Activated naive CD8-positive, alpha-beta T cell (primary cell): ENCODE data around the gene TEAD1.

Experiments used
- H3K27ac Mint-ChIP-seq: one replicate; pipeline ENCODE4 v1.8.0; 2021; ENCODE audit warnings: mixed read lengths
- H3K27me3 Mint-ChIP-seq: one replicate; pipeline ENCODE4 v1.8.0; 2021; ENCODE audit warnings: mixed read lengths
- H3K36me3 Mint-ChIP-seq: one replicate; pipeline ENCODE4 v1.8.0; 2021; ENCODE audit warnings: mixed read lengths
- H3K4me1 Mint-ChIP-seq: one replicate; pipeline ENCODE4 v1.8.0; 2021; ENCODE audit warnings: low read depth, mixed read lengths
- H3K4me3 Mint-ChIP-seq: one replicate; pipeline ENCODE4 v1.8.0; 2021; ENCODE audit warnings: mild to moderate bottlenecking, mixed read lengths
- H3K9me3 Mint-ChIP-seq: one replicate; pipeline ENCODE4 v1.8.0; 2021; ENCODE audit warnings: low read depth, mixed read lengths

TEAD1 gene

DNA sequence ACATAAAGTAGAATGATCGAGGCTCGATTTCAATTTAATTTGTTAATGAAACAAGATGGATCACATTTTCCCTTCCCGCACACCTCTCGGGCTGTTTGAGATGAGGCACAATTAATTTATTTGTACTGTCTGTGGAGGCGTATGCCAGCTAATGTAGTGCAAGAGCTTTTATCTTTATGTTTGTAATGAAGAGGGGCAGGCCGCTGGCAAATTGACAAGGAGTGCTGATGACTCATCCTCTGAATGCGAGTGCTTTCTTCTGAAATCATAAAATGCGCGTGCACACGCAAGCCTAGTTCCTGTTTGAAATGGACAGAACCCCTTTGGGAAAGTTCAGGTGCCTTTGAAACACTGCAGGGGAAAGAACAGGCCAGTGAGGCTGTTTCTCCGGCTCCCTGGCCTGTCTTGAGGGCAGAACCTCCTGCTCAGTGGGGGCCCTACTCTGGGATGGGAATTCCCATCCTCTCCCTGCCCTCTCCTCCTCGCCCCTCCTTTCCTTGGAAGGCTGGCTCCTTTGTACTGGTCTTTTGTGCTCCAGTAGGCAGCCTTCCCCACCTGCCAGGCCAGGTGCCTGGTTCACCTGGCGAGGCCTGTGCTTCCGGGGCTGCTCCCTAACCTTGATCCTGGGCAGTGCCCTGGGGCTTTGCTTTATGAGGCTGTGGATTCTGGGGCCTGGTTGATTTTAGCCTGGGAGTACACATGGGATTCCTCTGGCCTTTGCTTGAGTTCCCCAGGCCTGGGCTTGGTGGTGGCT lies 50.3 kb downstream of the TEAD1 start:
- Mint-ChIP-seq H3K9me3 (no peaks in the 10 kb centered on the region), H3K4me1 (peaks cover 4% of the 10 kb centered on the region), H3K27ac (no peak overlapping the region), H3K36me3 (no peaks in the 10 kb centered on the region), H3K27me3 (peaks cover 53% of the 10 kb centered on the region), H3K4me3 (no peak overlapping the region)

DNA sequence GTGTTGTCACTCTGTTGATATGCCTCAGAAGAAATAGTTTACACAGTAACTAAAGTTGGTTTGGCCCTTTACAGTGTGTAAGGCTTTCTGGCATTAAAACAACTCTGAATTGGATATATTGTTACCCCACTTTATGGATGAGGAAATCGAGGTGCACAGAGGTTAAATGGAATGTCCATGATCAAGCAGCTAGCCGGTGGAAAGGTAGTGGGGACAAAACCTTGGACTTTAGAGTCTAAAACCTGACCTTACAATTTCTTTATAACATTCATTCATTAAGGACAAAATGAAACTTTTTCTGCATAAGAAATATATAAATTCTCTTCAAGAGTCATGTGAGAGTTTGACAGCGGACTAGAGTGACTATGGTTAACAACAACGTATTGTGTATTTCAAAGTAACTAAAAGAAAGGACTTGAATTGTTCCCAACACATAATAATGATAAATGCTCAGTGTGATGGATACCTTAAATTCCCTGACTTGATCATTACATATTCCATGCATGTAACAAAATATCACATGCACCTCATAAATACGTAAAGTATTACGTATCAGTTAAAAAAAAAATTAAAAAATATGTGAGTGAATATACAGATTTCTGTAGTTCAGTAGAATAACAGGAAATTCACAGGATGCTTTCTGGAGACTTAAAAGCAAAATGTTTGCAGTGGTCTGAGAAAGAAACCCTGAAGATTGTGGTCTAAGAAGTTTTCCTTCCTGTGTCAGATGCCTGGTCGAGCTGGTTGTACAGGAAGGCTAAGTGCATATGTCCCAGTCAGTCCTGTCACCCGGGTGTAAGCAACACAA lies 51.0 kb downstream of the TEAD1 start:
- Mint-ChIP-seq H3K36me3 (no peaks in the 10 kb centered on the region), H3K27ac (no peak overlapping the region), H3K27me3 (peaks cover 53% of the 10 kb centered on the region), H3K9me3 (no peaks in the 10 kb centered on the region), H3K4me3 (no peak overlapping the region), H3K4me1 (peaks cover 2% of the 10 kb centered on the region)

DNA sequence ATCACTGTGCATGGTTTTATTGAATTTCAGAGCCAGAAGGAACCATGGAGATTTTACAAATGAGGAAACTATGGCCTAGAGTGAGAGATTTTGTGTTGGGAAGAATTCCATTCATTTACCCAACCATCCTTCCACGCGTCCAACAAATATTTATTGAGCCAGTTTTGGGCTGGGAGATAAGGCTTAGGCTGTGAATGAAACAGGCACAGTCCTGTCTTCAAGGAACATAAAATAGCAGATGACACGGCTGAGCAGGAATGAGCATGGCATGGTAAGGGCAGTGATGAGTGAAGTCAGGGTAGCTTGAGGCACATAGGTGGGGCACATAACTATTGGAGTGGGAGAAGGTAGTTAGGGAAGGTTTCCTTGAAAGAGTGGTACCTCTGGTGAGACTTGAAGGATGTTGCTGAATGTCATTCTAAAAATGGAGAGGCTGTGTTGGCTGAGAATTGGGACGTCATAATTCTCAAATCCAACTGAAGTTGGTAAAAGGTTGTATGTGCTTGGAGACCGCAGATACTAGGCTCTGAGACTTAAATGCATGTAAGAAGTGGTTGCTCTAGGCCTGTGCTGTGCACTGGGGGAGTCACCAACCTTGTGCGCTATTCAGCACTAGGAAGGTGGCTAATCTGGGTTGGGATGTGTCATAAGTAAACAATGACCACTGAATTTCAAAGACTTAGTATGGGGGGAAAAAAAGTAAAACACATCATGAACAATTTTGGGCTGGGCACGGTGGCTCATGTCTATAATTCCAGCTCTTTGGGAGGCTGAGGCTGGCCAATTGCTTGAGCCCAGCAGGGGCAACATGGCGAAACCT lies 51.9 kb downstream of the TEAD1 start:
- Mint-ChIP-seq H3K9me3 (no peaks in the 10 kb centered on the region), H3K4me3 (no peak overlapping the region), H3K36me3 (no peaks in the 10 kb centered on the region), H3K27me3 (peaks cover 49% of the 10 kb centered on the region), H3K4me1 (peaks cover 2% of the 10 kb centered on the region), H3K27ac (no peak overlapping the region)

DNA sequence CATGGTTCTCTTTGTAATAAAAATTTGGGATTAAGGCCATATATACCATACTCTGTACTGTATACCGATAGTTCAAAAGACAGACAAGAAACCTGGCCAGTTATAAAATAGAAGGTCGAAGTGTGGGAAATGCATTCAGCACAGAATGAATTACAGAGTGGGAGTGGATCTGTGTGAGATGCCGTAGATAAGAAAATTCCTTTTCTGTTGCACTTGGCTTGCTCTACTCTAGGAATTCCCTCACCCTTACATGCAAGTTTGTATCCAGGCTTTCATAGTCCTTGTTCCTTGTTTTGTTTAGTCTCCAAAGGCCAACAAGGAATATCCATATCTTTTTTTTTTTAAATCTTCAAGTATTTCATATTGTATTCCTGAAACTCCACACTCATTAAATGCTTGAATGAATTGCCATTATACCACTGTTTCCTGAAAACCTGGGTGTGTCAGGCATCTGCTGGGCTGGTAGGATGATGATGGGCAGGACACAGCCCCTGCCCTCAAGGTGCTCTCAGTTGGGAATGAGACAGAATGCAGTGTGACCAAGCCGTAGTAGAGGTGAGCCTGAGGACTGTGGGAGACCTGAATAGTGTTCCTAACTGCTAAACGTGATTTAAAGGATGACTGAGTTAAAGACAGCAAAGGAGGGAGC lies 53.5 kb downstream of the TEAD1 start:
- Mint-ChIP-seq H3K27ac (no peak overlapping the region), H3K9me3 (no peaks in the 10 kb centered on the region), H3K27me3 (peaks cover 33% of the 10 kb centered on the region), H3K4me1 (peaks cover 2% of the 10 kb centered on the region), H3K4me3 (no peak overlapping the region), H3K36me3 (no peaks in the 10 kb centered on the region)

DNA sequence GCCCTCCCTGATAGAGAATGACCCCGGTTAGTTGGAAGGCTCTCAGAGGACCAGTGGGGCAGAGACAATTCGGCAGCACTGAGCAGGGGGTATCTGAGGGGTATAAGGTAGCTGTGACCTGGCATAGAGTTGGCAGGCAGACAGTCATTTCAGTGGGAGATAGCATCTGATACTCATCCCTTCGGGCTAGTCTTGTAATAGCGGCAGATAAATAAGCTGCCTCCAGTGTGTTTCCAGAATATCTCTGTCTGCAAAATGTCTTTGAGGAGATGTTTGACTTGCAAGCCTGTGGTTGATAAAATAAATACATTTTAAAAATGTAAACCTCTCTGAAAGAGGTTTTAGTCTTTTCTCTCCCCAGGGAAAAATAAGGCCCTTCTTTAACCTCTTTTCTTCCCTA lies 54.2 kb downstream of the TEAD1 start:
- Mint-ChIP-seq H3K27me3 (peaks cover 29% of the 10 kb centered on the region), H3K36me3 (no peaks in the 10 kb centered on the region), H3K9me3 (no peaks in the 10 kb centered on the region), H3K27ac (no peak overlapping the region), H3K4me3 (no peak overlapping the region), H3K4me1 (peaks cover 2% of the 10 kb centered on the region)

DNA sequence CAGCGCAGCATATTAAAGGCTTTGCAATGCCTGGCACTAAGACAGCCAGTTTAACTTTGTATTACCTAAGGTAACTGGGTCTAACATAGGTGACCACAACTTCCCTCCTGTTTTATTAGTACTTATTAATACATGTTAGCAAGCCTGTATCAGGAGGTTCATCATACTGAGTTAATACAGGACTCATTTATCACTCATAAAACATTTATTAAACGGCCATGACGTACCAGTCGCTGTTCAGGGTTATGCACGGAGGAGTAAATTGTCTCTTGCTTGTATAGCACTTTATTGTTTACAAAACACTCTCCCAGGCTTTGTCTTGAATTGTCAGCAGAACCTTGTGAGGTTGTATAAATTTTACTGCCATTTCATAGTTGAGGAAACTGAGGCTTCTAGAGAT lies 55.7 kb downstream of the TEAD1 start:
- no peaks in the 10 kb centered on the region for H3K9me3 Mint-ChIP-seq
- peaks cover 19% of the 10 kb centered on the region for H3K27me3 Mint-ChIP-seq
- no peaks in the 10 kb centered on the region for H3K4me1 Mint-ChIP-seq
- H3K27ac Mint-ChIP-seq = no peak overlapping the region
- H3K36me3 Mint-ChIP-seq = no peaks in the 10 kb centered on the region
- no peak overlapping the region for H3K4me3 Mint-ChIP-seq

DNA sequence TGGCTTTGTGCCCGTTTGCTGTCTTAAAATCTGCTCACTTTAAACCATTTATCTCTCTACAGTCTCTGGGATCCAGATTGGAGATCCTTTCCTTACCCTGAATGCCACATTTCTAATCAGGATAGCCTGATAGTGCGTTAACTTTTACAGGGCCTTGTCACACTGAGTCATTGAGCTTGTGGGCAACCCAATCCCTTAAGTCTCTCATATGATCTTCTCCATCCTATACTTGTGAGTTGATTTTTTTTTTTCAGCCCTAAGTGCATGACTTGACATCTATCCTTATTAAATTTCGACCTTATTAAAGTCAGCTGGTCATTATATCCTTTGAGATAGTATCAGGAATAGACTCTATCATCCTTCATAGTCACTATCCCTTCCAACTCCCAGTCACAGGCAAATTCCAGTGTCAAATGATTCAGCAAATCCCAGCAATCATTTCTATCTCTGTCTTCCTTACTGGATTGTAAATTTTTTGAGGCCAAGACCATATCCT lies 57.7 kb downstream of the TEAD1 start:
- H3K4me1 Mint-ChIP-seq = no peaks in the 10 kb centered on the region
- H3K27ac Mint-ChIP-seq = no peak overlapping the region
- peaks cover 10% of the 10 kb centered on the region for H3K27me3 Mint-ChIP-seq
- H3K9me3 Mint-ChIP-seq = no peaks in the 10 kb centered on the region
- no peaks in the 10 kb centered on the region for H3K36me3 Mint-ChIP-seq
- no peak overlapping the region for H3K4me3 Mint-ChIP-seq

DNA sequence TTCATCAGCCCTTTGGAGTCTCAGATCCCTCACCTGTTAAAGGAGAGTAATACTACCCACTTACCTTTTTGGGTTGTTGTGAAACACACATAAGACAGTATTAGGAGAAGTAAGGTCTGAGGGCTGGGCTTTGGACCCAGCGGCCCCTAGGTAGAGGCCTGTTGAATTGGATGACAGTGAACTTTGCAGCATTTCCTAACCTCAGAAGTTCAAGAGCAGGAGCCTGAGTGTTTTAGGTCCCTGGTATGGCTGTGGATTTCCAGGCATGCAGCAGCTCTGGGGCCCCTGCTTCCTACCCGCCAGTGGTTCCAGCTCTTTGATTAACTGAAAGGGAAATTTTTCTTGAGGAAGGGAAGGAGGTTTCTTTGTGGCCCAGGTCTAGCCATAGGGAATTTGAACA lies 58.9 kb downstream of the TEAD1 start:
- Mint-ChIP-seq H3K4me3 (no peak overlapping the region), H3K36me3 (no peaks in the 10 kb centered on the region), H3K4me1 (no peaks in the 10 kb centered on the region), H3K27ac (no peak overlapping the region), H3K9me3 (no peaks in the 10 kb centered on the region), H3K27me3 (peaks cover 13% of the 10 kb centered on the region)

DNA sequence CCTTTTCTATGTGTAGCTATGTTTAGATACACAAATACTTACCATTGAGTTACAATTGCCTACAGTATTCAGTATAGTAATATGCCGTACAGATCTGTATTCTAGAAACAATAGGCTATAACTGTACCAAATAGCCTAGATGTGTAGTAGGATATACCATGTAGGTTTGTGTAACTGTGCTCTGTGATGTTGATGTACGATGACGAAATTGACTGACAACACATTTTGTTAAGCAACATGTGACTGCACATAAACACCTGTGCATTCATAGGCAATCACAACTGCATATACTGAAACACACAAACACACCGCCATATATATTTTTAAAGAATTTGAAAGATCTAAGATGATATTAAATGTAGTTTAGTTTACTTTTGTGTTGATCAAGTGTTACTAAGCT lies 60.4 kb downstream of the TEAD1 start:
- H3K4me3 Mint-ChIP-seq = no peak overlapping the region
- H3K4me1 Mint-ChIP-seq = no peaks in the 10 kb centered on the region
- peaks cover 19% of the 10 kb centered on the region for H3K27me3 Mint-ChIP-seq
- no peaks in the 10 kb centered on the region for H3K36me3 Mint-ChIP-seq
- no peak overlapping the region for H3K27ac Mint-ChIP-seq
- H3K9me3 Mint-ChIP-seq = no peaks in the 10 kb centered on the region

DNA sequence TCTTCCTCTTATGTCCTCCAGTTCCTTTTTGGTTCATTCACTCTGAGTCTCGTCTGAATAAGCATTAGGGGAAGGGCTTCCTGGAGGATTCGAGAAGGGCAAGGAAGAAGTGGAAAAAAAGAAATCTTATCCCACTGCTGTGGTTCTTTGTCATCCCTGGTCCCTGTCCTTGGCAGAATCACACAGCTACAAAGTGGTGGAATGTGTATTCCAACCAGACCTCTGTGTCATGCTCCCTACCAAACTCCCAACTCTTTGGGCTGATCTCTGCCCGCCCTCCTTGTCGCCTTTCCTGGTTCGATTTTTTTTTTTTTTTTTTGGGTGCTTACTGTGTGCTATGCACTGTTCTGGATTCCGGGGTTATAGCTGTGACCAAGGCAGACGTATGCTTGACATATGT lies 61.0 kb downstream of the TEAD1 start:
- Mint-ChIP-seq H3K9me3 (no peaks in the 10 kb centered on the region), H3K27me3 (peaks cover 18% of the 10 kb centered on the region), H3K4me3 (no peak overlapping the region), H3K27ac (no peak overlapping the region), H3K4me1 (no peaks in the 10 kb centered on the region), H3K36me3 (no peaks in the 10 kb centered on the region)

DNA sequence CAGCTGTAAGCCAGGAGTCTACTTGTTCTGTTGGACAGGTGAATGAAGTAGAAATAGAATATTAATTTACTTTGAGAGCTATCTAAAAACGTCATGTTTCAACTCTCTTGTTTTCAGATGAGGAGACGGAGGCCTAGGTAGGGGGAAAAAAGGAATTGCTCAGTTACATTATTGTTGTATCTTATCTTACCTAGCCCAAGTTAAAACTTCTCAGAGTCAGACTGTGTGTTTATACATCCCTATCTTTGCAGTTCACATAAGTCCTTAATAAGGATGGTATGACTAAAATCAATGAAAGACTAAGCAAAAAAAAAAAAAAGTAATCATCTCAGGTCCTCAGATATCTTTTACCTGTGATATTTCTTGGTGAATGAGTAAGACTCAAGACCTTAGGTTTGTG lies 62.8 kb downstream of the TEAD1 start:
- no peak overlapping the region for H3K4me3 Mint-ChIP-seq
- H3K27me3 Mint-ChIP-seq = peaks cover 20% of the 10 kb centered on the region
- H3K9me3 Mint-ChIP-seq = no peaks in the 10 kb centered on the region
- H3K36me3 Mint-ChIP-seq = no peaks in the 10 kb centered on the region
- H3K27ac Mint-ChIP-seq = no peak overlapping the region
- no peaks in the 10 kb centered on the region for H3K4me1 Mint-ChIP-seq

DNA sequence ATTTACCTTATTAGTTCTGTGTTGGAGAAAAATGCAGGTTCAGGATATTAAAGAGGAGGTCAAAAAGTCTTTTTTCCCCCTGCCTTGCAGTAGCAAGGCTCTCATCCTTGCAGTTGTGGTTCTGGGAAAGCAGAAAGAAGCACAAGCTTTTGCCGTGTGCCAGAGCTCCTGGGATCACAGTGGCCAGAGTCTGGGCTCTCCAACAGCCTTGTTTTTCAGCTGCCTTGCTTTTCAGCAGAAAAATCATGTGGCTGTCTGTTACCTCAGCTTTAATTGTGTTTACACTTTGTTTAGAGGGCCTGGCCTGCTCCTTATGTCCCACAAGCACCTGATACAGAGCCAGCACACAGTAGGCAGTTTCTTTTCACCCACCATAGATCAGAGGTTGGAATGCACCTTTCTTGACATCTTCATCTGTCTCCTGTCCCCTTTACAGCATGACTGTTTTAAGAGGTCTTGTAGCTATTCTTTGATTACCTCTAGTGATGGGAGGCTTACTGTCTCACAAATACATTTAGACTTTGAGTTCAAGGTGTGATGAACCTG lies 67.5 kb downstream of the TEAD1 start:
- H3K36me3 Mint-ChIP-seq = no peaks in the 10 kb centered on the region
- no peaks in the 10 kb centered on the region for H3K4me1 Mint-ChIP-seq
- H3K27ac Mint-ChIP-seq = no peak overlapping the region
- peaks cover 20% of the 10 kb centered on the region for H3K27me3 Mint-ChIP-seq
- H3K4me3 Mint-ChIP-seq = no peak overlapping the region
- no peaks in the 10 kb centered on the region for H3K9me3 Mint-ChIP-seq

DNA sequence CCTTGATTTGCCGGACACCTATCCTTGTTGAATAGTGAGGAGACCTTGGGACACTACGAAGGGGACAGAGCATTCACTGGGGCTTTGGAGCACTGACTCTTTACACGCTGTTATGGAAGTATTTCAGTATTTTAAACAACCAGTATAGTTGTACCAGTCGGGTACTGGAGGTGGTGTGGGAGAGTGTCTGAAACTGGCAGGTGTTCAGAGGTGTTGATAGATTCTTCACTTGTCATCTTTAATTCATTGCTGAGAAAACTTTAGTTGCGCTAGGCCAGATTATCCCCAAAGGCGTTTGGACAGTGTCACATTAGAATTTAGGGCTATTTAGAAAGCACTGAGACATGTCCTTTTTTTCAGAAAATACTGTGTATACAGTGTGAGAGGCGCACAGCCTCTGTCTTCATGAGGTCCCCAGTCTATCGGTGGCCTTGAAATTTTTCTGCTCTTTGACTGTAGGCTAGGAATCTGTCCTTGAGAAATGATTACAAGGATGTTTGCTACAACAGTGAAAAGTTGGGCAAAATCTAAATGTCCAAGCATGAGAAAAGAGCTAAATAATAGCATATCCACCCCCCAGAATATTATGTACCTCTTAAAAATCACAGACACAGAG lies 69.7 kb downstream of the TEAD1 start:
- H3K9me3 Mint-ChIP-seq = no peaks in the 10 kb centered on the region
- H3K36me3 Mint-ChIP-seq = no peaks in the 10 kb centered on the region
- H3K27ac Mint-ChIP-seq = no peak overlapping the region
- no peaks in the 10 kb centered on the region for H3K4me1 Mint-ChIP-seq
- H3K27me3 Mint-ChIP-seq = peaks cover 16% of the 10 kb centered on the region
- no peak overlapping the region for H3K4me3 Mint-ChIP-seq
